Occipital lobe (tissue), 2 donors: ENCODE measurements around the gene DYSF. TPM values are rescaled to one million over a fixed set of nuclear protein-coding genes. Genes with fewer than 3 reads are reported as not detected.
"Not testable (repeated sequence)": the region's sequence is repeated elsewhere in the genome, so short reads cannot be mapped to it uniquely, and the experiment has no call there.

Source experiments
- DNase-seq: peaks from one replicate; lab custom pipeline; 2025; lab: John Stamatoyannopoulos, UW
- total RNA-seq: library from RNA; depleted of rRNA; stranded (reverse); fragments of >200 nt; gene quantifications from one replicate; pipeline ENCODE4 v1.2.3, GENCODE V29; 2014

The DYSF gene
- total RNA-seq, 1 donor from 2014 or later, result 0.47 TPM

DNA sequence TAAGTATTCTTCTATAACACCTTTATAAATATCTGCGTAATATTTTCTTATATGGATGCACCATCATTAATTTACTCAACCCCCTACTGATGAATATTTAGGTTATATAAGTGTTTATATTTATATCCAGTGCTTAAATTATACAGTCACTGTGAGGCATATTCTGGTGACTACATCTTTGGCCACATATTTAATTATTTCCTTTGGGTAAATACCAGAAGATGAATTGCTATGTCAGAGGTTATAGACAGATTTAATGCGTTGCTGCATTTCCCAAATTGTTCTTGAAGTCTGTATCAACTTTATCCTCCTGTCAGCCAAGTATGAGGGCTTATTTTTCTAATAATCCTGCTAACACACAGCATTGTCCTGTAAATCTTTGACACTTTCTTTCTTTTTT lies 18.7 kb downstream of the DYSF start:
- DNase-seq, result no peak

- DNase-seq, result no peak
Observed at GRCh38 chr2:71473346-71474031, 20.1 kb downstream of the DYSF start.

DNA sequence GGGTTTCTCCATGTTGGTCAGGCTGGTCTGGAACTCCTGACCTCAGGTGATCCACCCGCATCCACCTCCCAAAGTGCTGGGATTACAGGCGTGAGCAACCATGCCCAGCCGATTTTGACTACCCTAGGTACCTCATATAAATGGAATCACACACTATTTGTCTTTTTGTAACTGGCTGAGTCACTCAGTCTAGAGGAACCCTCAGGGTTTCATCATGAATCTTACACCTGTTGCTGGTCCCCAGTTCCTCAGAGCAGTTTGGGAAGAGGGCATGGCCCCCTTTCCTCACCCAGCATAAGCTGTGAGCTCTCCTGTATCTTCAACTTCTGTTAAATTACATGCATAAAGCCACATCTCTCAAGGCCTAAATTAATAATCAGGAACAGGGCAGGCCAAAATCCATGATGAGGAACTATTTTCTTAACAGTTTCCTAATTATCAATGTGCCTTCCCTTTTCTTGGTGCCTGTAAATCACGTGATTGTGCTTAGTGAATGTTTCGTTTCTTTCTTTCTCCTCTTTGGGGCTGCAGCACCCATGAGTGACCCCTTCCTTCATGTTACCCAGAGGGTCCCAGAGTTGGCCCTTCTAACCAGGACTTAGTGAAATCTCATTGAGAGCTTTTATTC lies 20.9 kb downstream of the DYSF start:
- no peak for DNase-seq

DNA sequence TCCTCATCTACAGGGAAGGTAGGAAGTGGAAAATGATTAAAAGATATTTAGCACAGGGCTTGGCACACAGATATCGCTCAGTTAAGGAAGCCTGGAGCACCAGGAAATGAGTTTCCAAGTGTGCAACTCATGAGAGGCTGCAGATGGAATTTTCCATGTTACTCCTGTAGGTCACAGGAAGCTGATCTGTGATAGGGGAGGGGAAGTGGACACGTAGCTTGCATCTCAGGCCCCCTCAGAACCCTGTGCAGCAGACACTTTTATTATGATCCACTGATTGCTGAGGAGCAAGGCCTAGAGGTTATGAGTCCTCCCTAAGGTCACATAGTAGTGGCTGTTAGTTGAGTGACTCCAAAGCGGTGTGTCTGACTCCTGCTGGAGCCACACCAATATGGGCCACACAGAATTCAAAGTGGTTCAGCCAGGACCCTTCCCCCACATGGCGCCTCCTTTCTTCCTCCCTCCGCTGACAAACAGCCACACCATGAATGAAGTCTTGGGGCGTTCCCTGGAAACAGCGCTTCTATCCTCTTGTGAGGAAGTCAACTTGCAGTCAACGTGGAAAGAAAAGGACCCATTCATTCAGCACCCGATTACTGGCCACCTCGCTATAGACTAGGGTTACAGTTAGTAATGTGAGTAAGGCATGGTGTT lies 21.5 kb downstream of the DYSF start:
- DNase-seq, result no peak

DNA sequence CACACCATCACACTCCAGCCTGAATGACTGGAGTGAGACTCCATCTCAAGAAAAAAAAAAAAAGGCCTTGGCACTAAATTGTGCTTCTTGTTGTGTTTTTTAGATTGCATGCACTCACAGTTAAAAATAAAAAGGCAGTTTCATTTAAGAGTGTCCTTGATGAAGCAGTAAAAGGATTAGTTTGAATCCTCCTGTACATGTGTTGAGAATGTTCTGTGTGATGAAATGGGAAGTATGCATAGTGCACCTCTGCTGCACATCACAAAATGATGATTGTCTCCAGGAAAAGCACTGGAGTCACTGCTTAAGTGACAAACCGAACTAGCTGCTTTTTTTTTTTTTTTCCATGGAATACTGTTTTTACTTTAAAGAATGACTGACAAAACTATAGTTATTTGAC lies 23.1 kb downstream of the DYSF start:
- DNase-seq, result no peak

DNA sequence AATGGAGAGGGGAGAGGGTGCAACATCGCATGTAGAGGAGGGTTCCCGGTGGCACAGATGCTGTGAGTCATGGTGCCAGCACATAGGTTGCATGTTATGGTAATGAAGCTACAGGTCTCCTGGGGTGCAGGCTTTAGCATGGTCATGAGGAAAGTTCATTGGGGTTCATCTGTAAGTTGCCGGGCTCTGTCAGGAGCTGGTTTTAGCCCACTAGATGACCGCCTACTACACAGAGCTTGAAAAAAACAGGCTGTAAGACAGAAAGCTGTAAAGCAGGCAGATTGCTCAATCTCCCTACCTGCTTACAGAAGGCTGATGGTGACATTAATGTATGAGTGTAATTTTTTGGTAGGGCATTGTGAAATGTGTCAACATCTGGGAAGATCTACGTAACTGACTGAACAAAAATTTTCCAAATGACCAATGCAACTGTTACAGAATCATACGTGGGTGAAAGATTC lies 23.9 kb downstream of the DYSF start:
- DNase-seq, result no peak

DNA sequence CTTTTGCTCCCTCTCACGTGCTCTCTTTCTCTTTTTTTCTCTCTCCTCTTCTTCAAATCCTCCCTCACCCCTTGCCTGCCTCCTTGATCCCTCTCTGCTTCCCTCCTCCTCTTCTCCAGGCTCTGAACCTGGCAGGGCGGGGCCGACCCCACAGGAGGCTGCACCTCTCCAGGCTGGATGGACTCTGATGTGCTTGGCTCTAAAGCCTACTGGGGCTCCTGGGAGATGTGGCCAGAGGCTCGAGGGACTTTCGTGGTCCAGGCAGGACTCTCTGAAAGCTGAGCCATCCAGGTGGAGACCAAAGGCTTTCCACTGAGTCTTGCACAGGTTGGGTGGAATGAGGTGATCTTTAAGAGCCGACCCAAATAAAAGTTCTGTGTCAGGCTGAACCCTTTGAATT lies 25.4 kb downstream of the DYSF start:
- no peak for DNase-seq

DNA sequence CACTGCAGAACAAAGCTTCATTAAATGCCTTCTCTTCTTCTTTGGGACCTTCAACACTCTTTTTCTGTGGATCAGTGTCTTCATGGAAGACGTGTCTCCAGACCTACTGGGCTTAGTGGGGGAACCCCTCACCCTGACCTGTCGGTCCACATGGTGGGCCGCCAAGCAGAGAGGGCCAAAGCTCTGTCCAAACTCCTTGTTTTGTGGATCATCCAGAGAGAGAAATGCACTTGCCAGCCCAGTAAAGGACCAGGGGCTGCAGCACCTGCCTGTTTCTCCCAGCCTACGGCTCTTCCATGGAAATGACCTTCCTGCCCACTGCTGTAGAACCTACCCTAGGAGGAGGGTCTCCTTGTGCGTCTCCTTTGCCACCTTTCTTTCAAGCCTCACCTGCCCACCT lies 25.9 kb downstream of the DYSF start:
- DNase-seq, result no peak

GRCh38 chr2:71481111-71481510 lies 27.8 kb downstream of the DYSF start:
- no peak for DNase-seq

DNA sequence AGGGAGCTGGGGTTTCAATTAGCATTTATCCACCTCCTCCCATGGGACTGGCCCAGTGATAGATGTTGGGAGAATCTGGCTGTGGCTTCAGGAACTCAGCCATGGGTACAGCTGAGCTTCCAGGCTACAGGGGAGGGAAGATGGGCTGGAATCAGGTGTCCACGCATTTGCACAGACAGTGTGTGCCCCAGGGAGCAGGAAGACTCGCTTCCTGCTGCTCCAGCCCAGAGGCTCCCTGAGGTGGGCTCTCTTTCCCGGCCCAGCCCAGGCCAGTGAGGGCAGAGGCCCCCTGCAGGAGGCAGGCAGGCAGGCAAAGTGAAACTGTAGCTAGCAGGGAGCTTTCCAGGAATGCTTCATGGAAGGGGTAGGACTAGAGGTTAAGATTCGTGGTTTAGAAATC lies 28.7 kb downstream of the DYSF start:
- no peak for DNase-seq

DNA sequence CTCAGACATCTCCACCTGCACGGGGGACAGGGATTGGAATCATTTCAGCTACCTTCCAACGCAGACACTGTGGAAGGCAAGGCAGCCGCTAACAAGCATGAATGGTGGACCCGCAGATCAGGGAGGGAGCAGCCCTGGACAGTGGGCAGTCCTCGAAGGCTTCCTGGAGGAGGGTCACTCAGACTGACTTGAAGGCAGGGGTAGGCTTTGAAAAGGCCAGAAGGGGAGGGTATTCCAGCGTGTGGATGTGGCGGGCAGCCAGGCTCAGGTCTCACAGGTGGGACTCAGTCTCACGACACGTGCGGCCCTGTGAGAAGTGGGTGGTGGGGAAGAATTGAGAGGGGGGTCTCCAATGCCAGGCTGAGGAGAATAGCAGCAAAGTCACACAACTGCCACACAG lies 29.9 kb downstream of the DYSF start:
- no peak for DNase-seq

GRCh38 chr2:71484354-71484753 lies 31.0 kb downstream of the DYSF start:
- no peak for DNase-seq

GRCh38 chr2:71486881-71487640 lies 33.7 kb downstream of the DYSF start:
- DNase-seq, result no peak

DNA sequence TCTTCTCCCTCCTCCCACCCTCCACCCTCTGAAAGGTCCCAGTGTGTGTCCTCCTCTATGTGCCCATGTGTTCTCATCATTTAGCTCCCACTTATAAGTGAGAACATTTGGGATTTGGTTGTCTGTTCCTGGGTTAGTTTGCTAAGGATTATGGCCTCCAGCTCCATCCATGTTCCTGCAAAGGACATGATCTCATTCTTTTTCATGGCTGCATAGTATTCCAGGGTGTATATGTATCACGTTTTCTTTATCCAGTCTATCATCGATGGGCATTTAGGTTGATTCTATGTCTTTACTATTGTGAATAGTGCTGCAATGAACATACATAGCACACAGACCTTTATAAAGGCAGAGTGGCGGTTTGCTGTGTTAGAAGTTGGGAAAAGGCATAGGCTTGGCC lies 38.2 kb downstream of the DYSF start:
- DNase-seq, result not testable (repeated sequence)

GRCh38 chr2:71492112-71492511 lies 38.8 kb downstream of the DYSF start:
- DNase-seq, result no peak

- DNase-seq, result no peak
Observed at GRCh38 chr2:71494091-71494490, 40.7 kb downstream of the DYSF start.

DNA sequence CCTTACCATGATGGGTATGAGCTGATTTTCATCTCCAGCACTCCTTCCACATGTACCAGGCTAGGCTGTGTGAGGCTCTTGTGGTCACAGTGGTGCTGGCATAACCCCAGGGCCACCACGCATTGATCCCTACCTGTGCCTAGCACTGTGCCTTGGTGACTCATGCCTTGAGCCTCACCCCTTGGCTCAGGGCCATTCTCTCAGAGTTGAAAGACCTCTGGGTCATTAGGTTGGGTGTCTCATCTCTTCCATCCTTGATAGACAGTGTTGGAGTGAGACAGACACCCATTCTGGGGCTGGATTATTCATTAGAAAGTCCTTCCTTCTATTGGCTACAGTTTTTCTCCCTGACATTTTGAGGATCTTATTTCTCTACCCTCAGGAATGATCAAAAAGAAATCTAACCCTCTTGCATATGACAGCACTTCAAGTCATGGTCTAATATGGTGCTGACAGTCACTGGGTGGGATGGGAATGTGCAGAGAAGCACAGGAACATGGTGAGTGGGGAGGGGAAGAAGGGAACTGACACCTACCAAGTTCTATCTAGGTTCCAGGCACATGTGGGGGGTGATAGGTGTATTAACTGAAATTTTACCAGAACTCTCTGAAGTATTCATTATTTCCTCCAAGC lies 41.3 kb downstream of the DYSF start:
- DNase-seq, result no peak

DNA sequence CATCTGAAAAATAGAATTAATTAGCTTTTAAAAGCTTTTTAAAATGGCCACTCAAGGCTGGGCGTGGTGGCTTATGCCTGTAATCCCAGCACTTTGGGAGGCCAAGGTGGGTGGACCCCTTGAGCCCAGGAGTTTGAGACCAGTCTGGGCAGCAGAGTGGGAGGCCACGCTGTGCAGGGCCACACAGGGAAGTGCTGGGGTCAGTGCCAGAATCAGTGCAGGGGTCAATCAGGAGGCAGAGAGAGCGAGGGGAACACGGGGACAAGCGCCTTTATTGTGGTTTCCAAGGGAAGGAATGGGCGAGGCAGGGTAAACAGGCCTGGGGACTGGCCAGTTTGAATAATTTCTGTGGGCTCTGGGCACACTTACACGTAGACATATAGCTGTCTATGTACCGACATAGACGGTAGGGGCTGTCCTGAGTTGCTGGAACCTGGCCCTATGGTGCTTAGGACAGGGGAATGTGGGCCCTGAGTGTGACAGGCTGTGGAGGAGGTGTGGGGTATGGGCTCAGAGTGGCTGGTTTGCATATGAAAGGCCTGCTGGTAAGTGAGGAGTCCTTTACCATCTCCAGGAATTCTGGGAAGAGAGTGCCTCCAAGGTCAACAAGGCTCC lies 42.9 kb downstream of the DYSF start:
- DNase-seq, result no peak

DNA sequence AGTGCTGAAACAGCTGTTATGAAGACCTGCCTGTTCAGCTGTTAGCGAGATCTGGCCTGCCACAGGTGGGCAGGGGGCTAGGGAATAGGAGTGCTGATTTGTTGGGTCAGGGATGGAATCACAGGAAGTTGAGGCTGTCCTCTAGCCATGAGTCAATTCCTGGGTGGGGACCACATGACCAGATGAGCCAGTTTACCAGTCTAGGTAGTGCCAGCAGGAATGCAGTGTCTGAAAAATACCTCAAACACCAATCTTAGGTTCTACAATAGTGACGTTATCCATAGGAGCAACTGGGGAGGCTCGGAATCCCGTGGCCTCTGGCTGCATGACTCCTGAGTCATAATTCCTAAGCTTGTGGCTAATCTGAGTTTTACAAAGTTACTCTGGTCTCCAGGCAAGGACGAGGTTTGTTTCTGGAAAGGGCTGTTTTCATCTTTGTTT lies 44.9 kb downstream of the DYSF start:
- DNase-seq, result no peak

DNA sequence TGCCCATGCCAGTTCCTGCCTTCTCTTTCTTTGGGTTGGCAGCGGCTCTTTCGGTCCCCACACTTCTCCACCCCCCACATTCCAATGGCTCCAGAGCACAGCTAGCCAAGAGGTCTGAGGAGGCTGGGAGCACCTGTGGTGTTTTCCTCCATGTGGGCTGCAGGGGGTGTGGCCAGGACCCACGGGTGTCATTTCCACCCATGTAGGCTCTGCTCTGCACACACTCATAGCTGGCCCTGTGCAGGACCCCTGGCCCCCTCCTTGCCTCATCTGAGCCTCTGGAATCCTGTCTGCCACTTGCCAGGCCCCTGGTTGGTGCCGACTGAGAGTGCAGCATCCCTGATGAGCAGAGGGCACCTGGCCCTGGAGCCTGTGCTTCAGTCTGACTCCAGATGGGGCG lies 46.3 kb downstream of the DYSF start:
- no peak for DNase-seq

DNA sequence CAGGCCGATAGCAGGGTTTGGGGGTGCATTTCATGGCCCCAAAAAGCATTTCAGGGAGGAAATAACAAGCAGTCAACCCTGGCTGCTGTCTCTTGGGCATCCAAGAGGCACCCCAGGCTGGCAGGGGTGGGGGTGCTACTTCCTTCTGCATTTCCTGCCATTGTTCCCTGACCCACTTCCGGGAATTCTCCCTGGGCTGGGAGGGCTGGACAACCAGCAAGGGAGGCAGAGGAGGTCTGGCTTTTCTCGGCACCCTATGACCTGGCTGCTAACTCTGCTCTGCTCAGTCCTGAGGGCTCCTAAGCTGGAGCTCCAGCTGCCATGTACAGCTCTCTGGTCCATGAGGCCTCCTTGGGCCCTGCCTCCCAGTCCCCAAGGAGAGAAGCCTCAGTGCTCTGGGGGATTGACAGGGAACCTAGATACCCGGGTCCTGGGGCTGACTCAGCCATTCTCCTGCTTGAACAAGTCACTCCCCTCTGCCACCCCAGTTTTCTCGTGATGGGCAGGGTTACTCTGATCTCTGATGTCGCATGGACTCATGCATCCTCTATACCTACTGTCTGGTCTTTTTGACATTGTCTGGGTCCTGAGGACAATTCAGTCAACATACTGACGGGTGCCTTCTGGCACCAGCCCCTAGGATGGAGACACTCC lies 47.2 kb downstream of the DYSF start:
- DNase-seq, result no peak
